Adrenal gland (tissue), 19 donors: Measurements from ENCODE around the gene EIF4A3. TPM values are rescaled to one million over a fixed set of nuclear protein-coding genes. Genes with fewer than 3 reads are reported as not detected.
A peak's percentile ranks its signal among the peaks of the same experiment; 100 is the strongest.

Source experiments
- DNase-seq, 7 donors: peaks; one replicate each; pipeline ENCODE4 v3.0.0-alpha.2; 2019 to 2020
- H3K27ac ChIP-seq, 5 donors: fragments of 200-600 bp; sonication (generic) in 4 of 5; 1 replicate in 3 of 5; 2 replicates in 2 of 5; pipeline versions ENCODE4 v1.5.1 to v1.8.0; 2016 to 2020; ENCODE audit warnings: mild to moderate bottlenecking in 1 of 5
- H3K27me3 ChIP-seq: fragments of 200-600 bp; 2 replicates; pipeline ENCODE4 v1.8.0; 2021
- H3K36me3 ChIP-seq, 2 donors: fragments of 200-600 bp; replicated peaks in 1 of 2; 1 replicate in 1 of 2; 2 replicates in 1 of 2; pipeline versions ENCODE4 v1.5.1 to v1.8.0; 2018 to 2022
- H3K4me1 ChIP-seq, 2 donors: fragments of 200-600 bp; replicated peaks in 1 of 2; 1 replicate in 1 of 2; 2 replicates in 1 of 2; pipeline versions ENCODE4 v1.5.1 to v1.8.0; 2018 to 2021
- H3K4me3 ChIP-seq, 4 donors: fragments of 200-600 bp; sonication (generic) in 3 of 4; one replicate each; pipeline ENCODE4 v1.5.1; 2016 to 2018
- H3K9me3 ChIP-seq, 3 donors: fragments of 200-600 bp; sonication (generic) in 1 of 3; replicated peaks in 1 of 3; 1 replicate in 2 of 3; 2 replicates in 1 of 3; pipeline versions ENCODE4 v1.5.1 to v1.8.0; 2016 to 2021
- CTCF ChIP-seq, 6 experiments: fragments of 450-650 bp in 4 of 6; fragments of 200-600 bp in 2 of 6; sonication (generic) in 1 of 6; IDR thresholded peaks; 1 replicate in 5 of 6; 2 replicates in 1 of 6; pipeline versions ENCODE4 v1.5.1 to v1.8.0; 2016 to 2021; ENCODE audit warnings: antibody characterized with exemption in 6 of 6, mild to moderate bottlenecking in 2 of 6, moderate library complexity in 1 of 6
- POLR2A ChIP-seq, 2 donors: fragments of 450-650 bp; IDR thresholded peaks; one replicate each; pipeline ENCODE4 v1.6.1; 2017; ENCODE audit warnings: antibody characterized with exemption in 2 of 2, mild to moderate bottlenecking in 2 of 2, moderate library complexity in 1 of 2
- WGBS, 4 donors: extraction: QIAGEN DNeasy Blood & Tissue Kit in 2 of 4; methylation state at CpG; one replicate each; pipeline versions ENCODE4 v1.1.5 to v1.1.7; 2013 to 2017; 5-methylcytosine and 5-hydroxymethylcytosine counted together
- intact Hi-C, 2 donors: fragments of 100-400 bp; cut with DNase I; formaldehyde crosslinking; loops; one replicate each; pipeline versions ENCODE4 v1.14.1 to v1.15.0; 2022 to 2023
- long read RNA-seq, 10 donors: library from polyadenylated mRNA in 3 of 10; unstranded in 2 of 10; stranded (forward) in 1 of 10; transcript quantifications; one replicate each; pipeline ENCODE4 v2.0.0 and lab custom pipeline, GENCODE V29; 2021 to 2026
- polyA plus RNA-seq, 3 donors: library from polyadenylated mRNA; stranded (reverse); fragments of 200-250 nt in 2 of 3; fragments of 350-450 nt in 1 of 3; fragmentation: Illumina TruSeq in 1 of 3; extraction: RNeasy Lipid Tissue Mini Kit (QIAGEN cat#74804) in 1 of 3; gene quantifications; one replicate each; pipeline ENCODE4 v1.2.3, GENCODE V29; 2013 to 2014
- total RNA-seq, 9 donors: library from RNA; depleted of rRNA in 4 of 9; stranded (reverse); fragments of >200 nt in 4 of 9; fragments of 120-200 nt in 1 of 9; fragmentation: NEBNext Ultra II Directional in 1 of 9; extraction: Animal tissue kit (Norgen Biotek cat#: 25700) in 1 of 9; gene quantifications; one replicate each; pipeline versions ENCODE4 v1.1.0 to v1.2.4, GENCODE V29; 2013 to 2023
- donor health status: healthy with polysubstance abuse.
- donor health status: Bipolar disorder and iron deficiency.
- donor health status: DM: yes; HTN: yes; CAD: no.
- donor health status: DM: no; HTN: no; CAD: no.
- donor health status: DM: no; HTN: no; CAD: no.
- donor health status: DM: yes; HTN: yes; CAD: no.

The EIF4A3 gene
- total RNA-seq: 100 to 1,000 TPM in 3 of 9 donors, 10 to 100 TPM in 6; 31.0 to 161 (median 91.3) TPM
- polyA plus RNA-seq: 100 to 1,000 TPM in 1 of 3 donors, 10 to 100 TPM in 2; 31.2 to 146 (median 35.5) TPM
- long read RNA-seq, donor 1, transcript EIF4A3-201 (12 exons, 1,734 nt): major isoform, 60 of 65 reads
- long read RNA-seq, donor 1, partial matches to known transcripts: 0 of 65 reads
- long read RNA-seq, donor 1, other reads (novel, unspliced or antisense): 0 of 65 reads
- long read RNA-seq, donor 2, transcript EIF4A3-201 (12 exons, 1,734 nt): major isoform, 35 of 63 reads
- long read RNA-seq, donor 2, transcript EIF4A3-202 (2 exons, 562 nt): minor isoform, 7 of 63 reads
- long read RNA-seq, donor 2, partial matches to known transcripts: 17 of 63 reads
- long read RNA-seq, donor 2, other reads (novel, unspliced or antisense): 0 of 63 reads
- long read RNA-seq, donor 3, transcript EIF4A3-201 (12 exons, 1,734 nt): major isoform, 40 of 58 reads
- long read RNA-seq, donor 3, partial matches to known transcripts: 15 of 58 reads
- long read RNA-seq, donor 3, other reads (novel, unspliced or antisense): 0 of 58 reads
- long read RNA-seq, donor 4, transcript EIF4A3-201 (12 exons, 1,734 nt): major isoform, 48 of 53 reads
- long read RNA-seq, donor 4, partial matches to known transcripts: 2 of 53 reads
- long read RNA-seq, donor 4, other reads (novel, unspliced or antisense): 1 of 53 reads
- long read RNA-seq, donor 5, transcript EIF4A3-201 (12 exons, 1,734 nt): major isoform, 159 of 163 reads
- long read RNA-seq, donor 5, partial matches to known transcripts: 2 of 163 reads
- long read RNA-seq, donor 5, other reads (novel, unspliced or antisense): 1 of 163 reads
- long read RNA-seq, donor 6, transcript EIF4A3-201 (12 exons, 1,734 nt): major isoform, 22 of 24 reads
- long read RNA-seq, donor 6, partial matches to known transcripts: 1 of 24 reads
- long read RNA-seq, donor 6, other reads (novel, unspliced or antisense): 1 of 24 reads
- long read RNA-seq, donor 7, transcript EIF4A3-201 (12 exons, 1,734 nt): major isoform, 25 of 36 reads
- long read RNA-seq, donor 7, partial matches to known transcripts: 7 of 36 reads
- long read RNA-seq, donor 7, other reads (novel, unspliced or antisense): 0 of 36 reads
- long read RNA-seq, donor 8, transcript EIF4A3-201 (12 exons, 1,734 nt): major isoform, 66 of 77 reads
- long read RNA-seq, donor 8, partial matches to known transcripts: 6 of 77 reads
- long read RNA-seq, donor 8, other reads (novel, unspliced or antisense): 0 of 77 reads
- long read RNA-seq, donor 9, transcript EIF4A3-201 (12 exons, 1,734 nt): major isoform, 42 of 59 reads
- long read RNA-seq, donor 9, partial matches to known transcripts: 11 of 59 reads
- long read RNA-seq, donor 9, other reads (novel, unspliced or antisense): 0 of 59 reads
- long read RNA-seq, donor 10, transcript EIF4A3-201 (12 exons, 1,734 nt): major isoform, 19 of 20 reads
- long read RNA-seq, donor 10, partial matches to known transcripts: 0 of 20 reads
- long read RNA-seq, donor 10, other reads (novel, unspliced or antisense): 0 of 20 reads

GRCh38 chr17:80147035-80147822, at the start of gene EIF4A3:
TSS of gene EIF4A3 (minus strand) at chr17:80147128. CDS start at chr17:80146961, 167 bp downstream.
- Histone ChIP-seq H3K4me3 (peak within 1 kb of the TSS; percentile 49 to 92 (median 88)), H3K27ac (peak within 1 kb of the TSS; percentile 76 to 95 (median 84)), H3K27me3 (no peaks in the 10 kb centered on the region), H3K4me1 (peaks cover 20 to 33% of the 10 kb centered on the region in 2 donors), H3K36me3 (peaks cover 0 to 19% of the 10 kb centered on the region in 2 donors), H3K9me3 (no peaks in the 10 kb centered on the region)
- DNase-seq: peak; percentile 98 to 99 (median 99)
- intact Hi-C loops: loop anchor here (5.0 to 10.0 kb wide), 2 partner anchors 75 to 238 kb away; partner anchors contain the start of genes SGSH (in 1 of the 2) and SLC26A11 (in 1 of the 2)
- peak in 2 of 6 experiments; percentile 1 for TF ChIP-seq CTCF (IDR thresholded peaks at IDR 0.05)
- TF ChIP-seq POLR2A (IDR thresholded peaks at IDR 0.05): peak; percentile 80 to 86
- WGBS, 4 donors: 0 to 1% (median 0%) methylated on average over 23 to 90 of the region's 90 CpGs

GRCh38 chr17:80196652-80197051, 49.7 kb upstream of the EIF4A3 start:
- Histone ChIP-seq H3K4me3 (no peak overlapping the region), H3K36me3 (no peaks in the 10 kb centered on the region), H3K27ac (no peak overlapping the region), H3K27me3 (no peaks in the 10 kb centered on the region), H3K4me1 (no peaks in the 10 kb centered on the region), H3K9me3 (no peaks in the 10 kb centered on the region)
- WGBS, 4 donors: 89 to 95% (median 94%) methylated on average over 6 to 7 of the region's 7 CpGs
- intact Hi-C loops: no loop called here
- no peak for DNase-seq
- no peak for TF ChIP-seq POLR2A (IDR thresholded peaks at IDR 0.05)
- no peak for TF ChIP-seq CTCF (IDR thresholded peaks at IDR 0.05)

GRCh38 chr17:80195671-80196529, 49.0 kb upstream of the EIF4A3 start:
- TF ChIP-seq CTCF (IDR thresholded peaks at IDR 0.05): peak; percentile 63 to 88 (median 84)
- TF ChIP-seq POLR2A (IDR thresholded peaks at IDR 0.05): no peak
- H3K27me3 ChIP-seq: no peaks in the 10 kb centered on the region
- WGBS, 4 donors: 45 to 56% (median 54%) methylated on average over 13 to 27 of the region's 27 CpGs
- H3K36me3 ChIP-seq: no peaks in the 10 kb centered on the region
- H3K4me1 ChIP-seq: no peaks in the 10 kb centered on the region
- no peak overlapping the region for H3K4me3 ChIP-seq
- intact Hi-C loops: no loop called here
- peak in 6 of 7 donors; percentile 39 to 70 (median 56) for DNase-seq
- H3K27ac ChIP-seq: peak overlapping the region in 1 of 5 donors; percentile 1
- H3K9me3 ChIP-seq: no peaks in the 10 kb centered on the region
